Sigmoid colon (tissue), 4 donors: ENCODE data around the gene TMEM179.

Source experiments
- CTCF ChIP-seq, 4 experiments: fragments of 450-650 bp in 3 of 4; fragments of 200-600 bp in 1 of 4; IDR thresholded peaks; one replicate each; pipeline ENCODE4 v1.5.1; 2016 to 2019; ENCODE audit warnings: antibody characterized with exemption in 4 of 4, mild to moderate bottlenecking in 3 of 4, moderate library complexity in 2 of 4
- EP300 ChIP-seq, 4 donors: sonication (generic); formaldehyde crosslinking; IDR thresholded peaks; one replicate each; pipeline ENCODE4 v1.6.1; 2017; ENCODE audit warnings: antibody characterized with exemption in 4 of 4
- POLR2A ChIP-seq, 2 donors: fragments of 450-650 bp; IDR thresholded peaks; one replicate each; pipeline ENCODE4 v1.6.1; 2016; ENCODE audit warnings: antibody characterized with exemption in 2 of 2, mild to moderate bottlenecking in 2 of 2, moderate library complexity in 2 of 2
- POLR2AphosphoS5 ChIP-seq, 4 donors: sonication (generic); formaldehyde crosslinking; IDR thresholded peaks; one replicate each; pipeline ENCODE4 v1.6.1; 2017; ENCODE audit warnings: antibody characterized with exemption in 4 of 4

DNA sequence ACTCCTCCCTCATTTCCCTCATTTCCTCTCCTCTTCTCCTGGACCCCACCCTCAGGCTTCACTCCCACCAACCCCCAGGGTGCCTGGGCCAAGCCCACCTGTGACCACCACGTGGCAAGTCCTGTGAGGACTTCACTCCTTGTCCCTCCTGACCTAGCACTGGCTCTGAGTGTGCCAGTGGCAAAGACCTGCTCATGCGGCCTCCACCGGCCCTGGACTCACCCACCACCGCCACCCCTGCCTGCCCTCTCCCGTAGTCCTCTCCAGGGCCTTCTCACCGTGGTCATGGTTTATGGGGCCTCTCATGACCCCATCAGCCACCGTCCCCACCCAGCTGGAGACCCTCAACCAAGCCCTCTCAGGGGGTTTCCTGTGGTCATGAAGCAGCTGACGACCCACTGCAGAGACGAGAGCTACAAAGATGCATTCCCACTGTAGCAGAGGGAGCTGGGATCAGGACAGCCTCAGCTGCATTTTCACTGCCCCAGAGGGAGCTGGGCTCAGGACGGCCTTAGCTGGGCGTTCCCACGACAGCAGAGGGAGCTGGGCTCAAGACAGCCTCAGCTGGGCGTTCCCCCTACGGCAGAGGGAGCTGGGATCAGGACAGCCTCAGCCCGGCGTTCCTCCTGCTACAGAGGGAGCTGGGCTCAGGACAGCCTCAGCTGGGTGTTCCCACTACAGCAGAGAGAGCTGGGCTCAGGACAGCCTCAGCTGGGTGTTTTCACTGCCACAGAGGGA is 28.2 kb downstream of the TMEM179 start:
- TF ChIP-seq CTCF (IDR thresholded peaks at IDR 0.05) (no peak), POLR2A (IDR thresholded peaks at IDR 0.05) (no peak), EP300 (IDR thresholded peaks at IDR 0.05) (no peak), POLR2AphosphoS5 (IDR thresholded peaks at IDR 0.05) (no peak)
